ENCODE measurements around the gene MACC1. TPM values are rescaled to one million over a fixed set of nuclear protein-coding genes. Genes with fewer than 3 reads are reported as not detected.

Gene MACC1
- total and polyA plus RNA-seq, 10 of the 15 experiments (the other 5 are each of a cell fraction or from before 2014, with no cell fraction given) = 6.0 to 61.1 (median 12.7) TPM

DNA sequence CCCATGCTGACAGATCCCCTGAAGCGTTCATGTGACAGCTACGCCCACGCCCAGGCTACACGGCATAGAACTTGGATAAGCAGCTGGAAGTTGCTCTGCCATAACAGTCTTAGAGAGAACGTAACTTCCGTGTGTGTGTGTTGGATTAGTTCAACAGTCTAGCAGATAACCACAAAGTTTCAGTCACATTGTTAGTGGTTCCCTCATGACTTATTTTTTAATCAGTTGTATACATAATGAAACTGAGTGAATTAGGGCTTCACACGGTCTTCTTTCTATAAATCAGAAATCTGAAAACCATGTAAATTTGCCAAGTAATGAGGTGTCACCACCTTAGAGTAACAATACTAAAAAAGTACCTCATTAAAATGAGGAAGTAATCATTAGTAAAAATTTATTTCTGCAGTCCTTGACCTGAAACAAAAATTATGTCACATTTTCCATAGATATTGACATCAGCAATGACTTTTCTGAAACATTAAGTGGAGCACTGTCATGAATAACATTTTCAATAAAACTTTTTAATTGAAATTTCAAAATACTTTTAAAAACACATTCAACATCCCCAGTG is 21.7 kb upstream of the MACC1 start:
- intact Hi-C loops (cut with micrococcal nuclease; ENCODE audit: unreplicated experiment) = loop anchor here (1.0 to 2.0 kb wide), 4 partner anchors 19 to 60 kb away; no protein-coding TSS in a partner anchor
- Histone ChIP-seq H3K27ac (ENCODE audit: control insufficient read depth, insufficient read depth) (peak overlapping the region; percentile 76), H4K20me1 (ENCODE audit: control insufficient read depth, insufficient read depth) (no peaks in the 10 kb centered on the region), H3K4me1 (ENCODE audit: control insufficient read depth, insufficient read depth, low read length) (peaks cover 49% of the 10 kb centered on the region), H3K9ac (ENCODE audit: control insufficient read depth, insufficient read depth, low read length) (peak overlapping the region; percentile 49), H3K4me3 (peak overlapping the region; percentile 35; the same call in 1 of the 2 replicates), H3K4me2 (ENCODE audit: control insufficient read depth, insufficient read depth) (peak overlapping the region; percentile 64), H3K9me3 (replicated peaks; ENCODE audit: control insufficient read depth, insufficient read depth, low read length) (no peaks in the 10 kb centered on the region), H3K36me3 (ENCODE audit: control insufficient read depth in 2 of 2, insufficient read depth in 2 of 2, low read length in 1 of 2) (no peaks in the 10 kb centered on the region), H3K27me3 (replicated peaks in 1 of 2; ENCODE audit: control insufficient read depth in 2 of 2, insufficient read depth in 2 of 2, low read length in 1 of 2) (no peaks in the 10 kb centered on the region), H2AFZ (ENCODE audit: control insufficient read depth, low read depth, low read length) (no peak overlapping the region), H3K79me2 (ENCODE audit: control insufficient read depth, insufficient read depth, low read length) (no peaks in the 10 kb centered on the region)
- CTCF ChIA-PET = interaction anchor here (0.8 to 12.5 kb wide), 7 partner anchors 18 to 91 kb away, joined by 3 to 159 read pairs (median 4); partner anchors contain the start of gene MACC1
- 1% methylated on average over 7 of the region's 7 CpGs for WGBS (ENCODE audit: insufficient coverage, insufficient replicate concordance, low lambda C conversion rate, missing lambda C conversion rate)
- POLR2A ChIA-PET = interaction anchor here (0.6 to 10.2 kb wide), 11 partner anchors 15 to 1593 kb away, joined by 3 to 151 read pairs (median 6); partner anchors contain the start of genes ITGB8 and MACC1
- RAD21 ChIA-PET (ENCODE audit: unreplicated experiment) = interaction anchor here (0.6 to 11.5 kb wide), 21 partner anchors 20 to 208 kb away, joined by 3 to 230 read pairs (median 6); partner anchors contain the start of gene MACC1
- no TSS peak for BruUV-seq (replicated peaks)
- SMC1A ChIA-PET (ENCODE audit: uncharacterized antibody, unreplicated experiment) = interaction anchor here (1.0 to 16.4 kb wide), 15 partner anchors 20 to 91 kb away, joined by 3 to 474 read pairs (median 21); partner anchors contain the start of genes ITGB8 and MACC1
- DNase-seq (ENCODE audit: low read depth, low spot score) (peak; percentile 98), FAIRE-seq (peak; percentile 99), ATAC-seq (peak; percentile 72)
- in situ Hi-C loops (cut with MboI) = loop anchor here (25.0 kb wide), 2 partner anchors 1123 to 1698 kb away; partner anchors contain the start of gene CDCA7L
- TF ChIP-seq FOS (IDR thresholded peaks at IDR 0.05; ENCODE audit: borderline replicate concordance, extremely low read depth, insufficient read length) = no peak
- TF ChIP-seq, protein P1, sequence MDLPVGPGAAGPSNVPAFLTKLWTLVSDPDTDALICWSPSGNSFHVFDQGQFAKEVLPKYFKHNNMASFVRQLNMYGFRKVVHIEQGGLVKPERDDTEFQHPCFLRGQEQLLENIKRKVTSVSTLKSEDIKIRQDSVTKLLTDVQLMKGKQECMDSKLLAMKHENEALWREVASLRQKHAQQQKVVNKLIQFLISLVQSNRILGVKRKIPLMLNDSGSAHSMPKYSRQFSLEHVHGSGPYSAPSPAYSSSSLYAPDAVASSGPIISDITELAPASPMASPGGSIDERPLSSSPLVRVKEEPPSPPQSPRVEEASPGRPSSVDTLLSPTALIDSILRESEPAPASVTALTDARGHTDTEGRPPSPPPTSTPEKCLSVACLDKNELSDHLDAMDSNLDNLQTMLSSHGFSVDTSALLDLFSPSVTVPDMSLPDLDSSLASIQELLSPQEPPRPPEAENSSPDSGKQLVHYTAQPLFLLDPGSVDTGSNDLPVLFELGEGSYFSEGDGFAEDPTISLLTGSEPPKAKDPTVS (IDR thresholded peaks at IDR 0.05; ENCODE audit: low read depth, low read length) = no peak
- peak; percentile 76 for TF ChIP-seq CREB1 (IDR thresholded peaks at IDR 0.05; ENCODE audit: low read depth)
- peak in 1 of 2 experiments; percentile 95; a peak in 1 of 4 replicates for TF ChIP-seq CEBPB (IDR thresholded peaks at IDR 0.05; ENCODE audit: borderline replicate concordance in 1 of 2, low read depth in 2 of 2, low read length in 2 of 2)
- TF ChIP-seq MAX (IDR thresholded peaks at IDR 0.05; ENCODE audit: low read depth, low read length) = 0 out of 2 replicates have a peak, but pooled peaks have one; percentile 6
- no peak for TF ChIP-seq RCOR1 (conservative IDR thresholded peaks at IDR 0.05; ENCODE audit: low read depth, low read length)
- TF ChIP-seq, protein P2, sequence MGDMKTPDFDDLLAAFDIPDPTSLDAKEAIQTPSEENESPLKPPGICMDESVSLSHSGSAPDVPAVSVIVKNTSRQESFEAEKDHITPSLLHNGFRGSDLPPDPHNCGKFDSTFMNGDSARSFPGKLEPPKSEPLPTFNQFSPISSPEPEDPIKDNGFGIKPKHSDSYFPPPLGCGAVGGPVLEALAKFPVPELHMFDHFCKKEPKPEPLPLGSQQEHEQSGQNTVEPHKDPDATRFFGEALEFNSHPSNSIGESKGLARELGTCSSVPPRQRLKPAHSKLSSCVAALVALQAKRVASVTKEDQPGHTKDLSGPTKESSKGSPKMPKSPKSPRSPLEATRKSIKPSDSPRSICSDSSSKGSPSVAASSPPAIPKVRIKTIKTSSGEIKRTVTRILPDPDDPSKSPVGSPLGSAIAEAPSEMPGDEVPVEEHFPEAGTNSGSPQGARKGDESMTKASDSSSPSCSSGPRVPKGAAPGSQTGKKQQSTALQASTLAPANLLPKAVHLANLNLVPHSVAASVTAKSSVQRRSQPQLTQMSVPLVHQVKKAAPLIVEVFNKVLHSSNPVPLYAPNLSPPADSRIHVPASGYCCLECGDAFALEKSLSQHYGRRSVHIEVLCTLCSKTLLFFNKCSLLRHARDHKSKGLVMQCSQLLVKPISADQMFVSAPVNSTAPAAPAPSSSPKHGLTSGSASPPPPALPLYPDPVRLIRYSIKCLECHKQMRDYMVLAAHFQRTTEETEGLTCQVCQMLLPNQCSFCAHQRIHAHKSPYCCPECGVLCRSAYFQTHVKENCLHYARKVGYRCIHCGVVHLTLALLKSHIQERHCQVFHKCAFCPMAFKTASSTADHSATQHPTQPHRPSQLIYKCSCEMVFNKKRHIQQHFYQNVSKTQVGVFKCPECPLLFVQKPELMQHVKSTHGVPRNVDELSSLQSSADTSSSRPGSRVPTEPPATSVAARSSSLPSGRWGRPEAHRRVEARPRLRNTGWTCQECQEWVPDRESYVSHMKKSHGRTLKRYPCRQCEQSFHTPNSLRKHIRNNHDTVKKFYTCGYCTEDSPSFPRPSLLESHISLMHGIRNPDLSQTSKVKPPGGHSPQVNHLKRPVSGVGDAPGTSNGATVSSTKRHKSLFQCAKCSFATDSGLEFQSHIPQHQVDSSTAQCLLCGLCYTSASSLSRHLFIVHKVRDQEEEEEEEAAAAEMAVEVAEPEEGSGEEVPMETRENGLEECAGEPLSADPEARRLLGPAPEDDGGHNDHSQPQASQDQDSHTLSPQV (IDR thresholded peaks at IDR 0.05) = peak; percentile 85; the same call in 1 of the 2 replicates
- TF ChIP-seq KDM1A (IDR thresholded peaks at IDR 0.05; ENCODE audit: borderline replicate concordance) = no peak
- peak; percentile 93 for TF ChIP-seq SMAD1 (IDR thresholded peaks at IDR 0.05; ENCODE audit: low read depth, partially characterized antibody)
- peak; percentile 100 for TF ChIP-seq FOXM1 (IDR thresholded peaks at IDR 0.05; ENCODE audit: low read depth, low read length)
- TF ChIP-seq YY1 (IDR thresholded peaks at IDR 0.05; ENCODE audit: low read depth, low read length) = peak; percentile 65; the same call in 1 of the 2 replicates
- peak; percentile 85 for TF ChIP-seq IRF4 (IDR thresholded peaks at IDR 0.05; ENCODE audit: low read depth, low read length)
- TF ChIP-seq NFYA (IDR thresholded peaks at IDR 0.05; ENCODE audit: borderline replicate concordance, low read depth, low read length) = no peak
- TF ChIP-seq LARP7 (IDR thresholded peaks at IDR 0.05) = no peak
- peak; percentile 98 for TF ChIP-seq ZNF217 (IDR thresholded peaks at IDR 0.05)
- TF ChIP-seq, protein P3, sequence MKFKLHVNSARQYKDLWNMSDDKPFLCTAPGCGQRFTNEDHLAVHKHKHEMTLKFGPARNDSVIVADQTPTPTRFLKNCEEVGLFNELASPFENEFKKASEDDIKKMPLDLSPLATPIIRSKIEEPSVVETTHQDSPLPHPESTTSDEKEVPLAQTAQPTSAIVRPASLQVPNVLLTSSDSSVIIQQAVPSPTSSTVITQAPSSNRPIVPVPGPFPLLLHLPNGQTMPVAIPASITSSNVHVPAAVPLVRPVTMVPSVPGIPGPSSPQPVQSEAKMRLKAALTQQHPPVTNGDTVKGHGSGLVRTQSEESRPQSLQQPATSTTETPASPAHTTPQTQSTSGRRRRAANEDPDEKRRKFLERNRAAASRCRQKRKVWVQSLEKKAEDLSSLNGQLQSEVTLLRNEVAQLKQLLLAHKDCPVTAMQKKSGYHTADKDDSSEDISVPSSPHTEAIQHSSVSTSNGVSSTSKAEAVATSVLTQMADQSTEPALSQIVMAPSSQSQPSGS (IDR thresholded peaks at IDR 0.05; ENCODE audit: low read length) = peak; percentile 99

All from GM12878 (cell line).